CD14-positive monocyte (primary cell): ENCODE results near the gene ERGIC3. TPM values are rescaled to one million over a fixed set of nuclear protein-coding genes. Genes with fewer than 3 reads are reported as not detected.

Experiments used
- DNase-seq, 3 donors: peaks; one replicate each; pipeline ENCODE4 v3.0.0-alpha.2; 2011 to 2022
- H2AFZ ChIP-seq: 2 replicates; pipeline ENCODE4 v1.6.0; 2012; ENCODE audit warnings: mild to moderate bottlenecking, low read depth, low read length, inconsistent platforms; ENCODE audit not compliant: insufficient read depth, poor library complexity, severe bottlenecking
- H3K27ac ChIP-seq, 2 donors: 1 replicate in 1 of 2; 2 replicates in 1 of 2; pipeline ENCODE4 v1.5.1; 2012 to 2013; ENCODE audit warnings: low read length in 2 of 2, control low read depth in 1 of 2, inconsistent platforms in 1 of 2, low read depth in 1 of 2, mild to moderate bottlenecking in 1 of 2
- H3K27me3 ChIP-seq, 2 donors: one replicate each; pipeline versions ENCODE4 v1.6.0 to v1.6.1; 2011 to 2013; ENCODE audit warnings: low read length in 2 of 2; ENCODE audit not compliant: control insufficient read depth in 2 of 2, insufficient read depth in 2 of 2
- H3K36me3 ChIP-seq, 2 donors: replicated peaks in 1 of 2; 1 replicate in 1 of 2; 2 replicates in 1 of 2; pipeline versions ENCODE4 v1.5.1 to v1.6.1; 2012 to 2013; ENCODE audit warnings: low read length in 2 of 2, control low read depth in 1 of 2, inconsistent platforms in 1 of 2, mild to moderate bottlenecking in 1 of 2; ENCODE audit not compliant: insufficient read depth in 2 of 2, control insufficient read depth in 1 of 2
- H3K4me1 ChIP-seq, 2 donors: 1 replicate in 1 of 2; 2 replicates in 1 of 2; pipeline versions ENCODE4 v1.5.1 to v1.6.1; 2012 to 2013; ENCODE audit warnings: low read length in 2 of 2, control low read depth in 1 of 2, inconsistent platforms in 1 of 2, mild to moderate bottlenecking in 1 of 2, moderate library complexity in 1 of 2; ENCODE audit not compliant: insufficient read depth in 2 of 2, control insufficient read depth in 1 of 2
- H3K4me2 ChIP-seq: replicated peaks from 2 replicates; pipeline ENCODE3; 2012; ENCODE audit warnings: low read length, moderate library complexity, mild to moderate bottlenecking; ENCODE audit not compliant: poor library complexity, severe bottlenecking; ENCODE audit errors: extremely low read depth
- H3K4me3 ChIP-seq, 3 experiments: fragments of 200-600 bp in 1 of 3; sonication (generic) in 1 of 3; replicated peaks in 1 of 3; 1 replicate in 2 of 3; 2 replicates in 1 of 3; pipeline ENCODE4 v1.5.1; 2011 to 2013; ENCODE audit warnings: low read length in 3 of 3, mild to moderate bottlenecking in 3 of 3, control low read depth in 2 of 3, low read depth in 2 of 3, inconsistent platforms in 1 of 3, moderate library complexity in 1 of 3
- H3K79me2 ChIP-seq: 2 replicates; pipeline ENCODE4 v1.6.0; 2012; ENCODE audit warnings: mild to moderate bottlenecking, control low read depth, inconsistent platforms, low read length, moderate library complexity; ENCODE audit not compliant: insufficient read depth
- H3K9ac ChIP-seq: 2 replicates; pipeline ENCODE4 v1.6.0; 2017; ENCODE audit warnings: low read length, mild to moderate bottlenecking; ENCODE audit not compliant: insufficient read depth, poor library complexity, severe bottlenecking
- H3K9me3 ChIP-seq, 2 donors: replicated peaks in 1 of 2; 1 replicate in 1 of 2; 2 replicates in 1 of 2; pipeline versions ENCODE4 v1.5.1 to v1.6.1; 2012 to 2013; ENCODE audit warnings: low read length in 2 of 2, control low read depth in 1 of 2; ENCODE audit not compliant: control insufficient read depth in 1 of 2, insufficient read depth in 1 of 2
- H4K20me1 ChIP-seq: 2 replicates; pipeline ENCODE4 v1.6.0; 2012; ENCODE audit warnings: mild to moderate bottlenecking, low read length, control low read depth, moderate library complexity; ENCODE audit not compliant: insufficient read depth
- H3K27ac Mint-ChIP-seq, 7 donors: one replicate each; pipeline ENCODE4 v1.8.0; 2020; ENCODE audit warnings: mild to moderate bottlenecking in 7 of 7, mixed read lengths in 7 of 7, moderate library complexity in 6 of 7, inconsistent platforms in 2 of 7
- H3K27me3 Mint-ChIP-seq, 3 donors: one replicate each; pipeline ENCODE4 v1.8.0; 2021 to 2022; ENCODE audit warnings: low read depth in 3 of 3, mild to moderate bottlenecking in 3 of 3, mixed read lengths in 3 of 3, moderate library complexity in 3 of 3, inconsistent platforms in 1 of 3
- H3K36me3 Mint-ChIP-seq, 2 donors: one replicate each; pipeline ENCODE4 v1.8.0; 2020; ENCODE audit warnings: mixed read lengths in 2 of 2, inconsistent platforms in 1 of 2, mild to moderate bottlenecking in 1 of 2
- H3K4me1 Mint-ChIP-seq: one replicate; pipeline ENCODE4 v1.8.0; 2020; ENCODE audit warnings: mild to moderate bottlenecking, mixed read lengths
- H3K4me3 Mint-ChIP-seq, 2 donors: one replicate each; pipeline ENCODE4 v1.8.0; 2020; ENCODE audit warnings: mild to moderate bottlenecking in 2 of 2, mixed read lengths in 2 of 2, moderate library complexity in 1 of 2
- H3K9me3 Mint-ChIP-seq, 7 donors: one replicate each; pipeline ENCODE4 v1.8.0; 2020 to 2022; ENCODE audit warnings: mixed read lengths in 7 of 7, mild to moderate bottlenecking in 6 of 7, moderate library complexity in 6 of 7, inconsistent platforms in 2 of 7
- WGBS: methylation state at CpG from one replicate; pipeline ENCODE4 v1.1.5; 2013; ENCODE audit warnings: missing lambda C conversion rate; ENCODE audit not compliant: insufficient coverage; 5-methylcytosine and 5-hydroxymethylcytosine counted together
- intact Hi-C, 2 donors: fragments of 100-400 bp; cut with micrococcal nuclease; formaldehyde crosslinking; loops; one replicate each; pipeline versions ENCODE4 v1.15.0 to v1.15.1; 2023
- polyA plus RNA-seq, 3 donors: library from polyadenylated mRNA; depleted of rRNA in 1 of 3; unstranded in 2 of 3; stranded (reverse) in 1 of 3; fragments of 300-500 nt in 2 of 3; fragments of >200 nt in 1 of 3; fragmentation: Illumina TruSeq in 2 of 3; gene quantifications; 1 replicate in 2 of 3; 2 replicates in 1 of 3; pipeline ENCODE4 v1.2.3, GENCODE V29; 2012 to 2021
- TF ChIP-seq, protein P1 (sequence below): fragments of 200-600 bp; IDR thresholded peaks from one replicate; pipeline ENCODE4 v1.8.0; 2022; ENCODE audit warnings: antibody characterized with exemption, mild to moderate bottlenecking

Gene ERGIC3
- polyA plus RNA-seq, 3 donors, result 128 to 371 (median 130) TPM

- TF ChIP-seq, protein P1, sequence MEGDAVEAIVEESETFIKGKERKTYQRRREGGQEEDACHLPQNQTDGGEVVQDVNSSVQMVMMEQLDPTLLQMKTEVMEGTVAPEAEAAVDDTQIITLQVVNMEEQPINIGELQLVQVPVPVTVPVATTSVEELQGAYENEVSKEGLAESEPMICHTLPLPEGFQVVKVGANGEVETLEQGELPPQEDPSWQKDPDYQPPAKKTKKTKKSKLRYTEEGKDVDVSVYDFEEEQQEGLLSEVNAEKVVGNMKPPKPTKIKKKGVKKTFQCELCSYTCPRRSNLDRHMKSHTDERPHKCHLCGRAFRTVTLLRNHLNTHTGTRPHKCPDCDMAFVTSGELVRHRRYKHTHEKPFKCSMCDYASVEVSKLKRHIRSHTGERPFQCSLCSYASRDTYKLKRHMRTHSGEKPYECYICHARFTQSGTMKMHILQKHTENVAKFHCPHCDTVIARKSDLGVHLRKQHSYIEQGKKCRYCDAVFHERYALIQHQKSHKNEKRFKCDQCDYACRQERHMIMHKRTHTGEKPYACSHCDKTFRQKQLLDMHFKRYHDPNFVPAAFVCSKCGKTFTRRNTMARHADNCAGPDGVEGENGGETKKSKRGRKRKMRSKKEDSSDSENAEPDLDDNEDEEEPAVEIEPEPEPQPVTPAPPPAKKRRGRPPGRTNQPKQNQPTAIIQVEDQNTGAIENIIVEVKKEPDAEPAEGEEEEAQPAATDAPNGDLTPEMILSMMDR, result no peak
- no peak overlapping the region for H2AFZ ChIP-seq
- H3K9ac ChIP-seq, result no peak overlapping the region
- Mint-ChIP-seq H3K4me3 (no peak overlapping the region), H3K9me3 (peaks cover 0 to 23% (median 17%) of the 10 kb centered on the region in 7 donors), H3K27me3 (peaks cover 5 to 6% (median 6%) of the 10 kb centered on the region in 3 donors), H3K4me1 (no peaks in the 10 kb centered on the region), H3K27ac (no peak overlapping the region), H3K36me3 (no peaks in the 10 kb centered on the region)
- H3K27ac ChIP-seq, result no peak overlapping the region
- WGBS, result no CpG with 5 or more reads among the region's 4 CpGs
- no peak overlapping the region for H3K4me2 ChIP-seq
- H3K9me3 ChIP-seq, result peaks cover 5 to 6% of the 10 kb centered on the region in 2 donors
- no peaks in the 10 kb centered on the region for H4K20me1 ChIP-seq
- no peaks in the 10 kb centered on the region for H3K36me3 ChIP-seq
- intact Hi-C loops, result no loop called here
- H3K79me2 ChIP-seq, result no peaks in the 10 kb centered on the region
- no peak for DNase-seq
- H3K4me1 ChIP-seq, result no peaks in the 10 kb centered on the region
- no peak overlapping the region for H3K4me3 ChIP-seq
- no peaks in the 10 kb centered on the region for H3K27me3 ChIP-seq
Observed at GRCh38 chr20:35575958-35576357, 34.1 kb downstream of the ERGIC3 start.

DNA sequence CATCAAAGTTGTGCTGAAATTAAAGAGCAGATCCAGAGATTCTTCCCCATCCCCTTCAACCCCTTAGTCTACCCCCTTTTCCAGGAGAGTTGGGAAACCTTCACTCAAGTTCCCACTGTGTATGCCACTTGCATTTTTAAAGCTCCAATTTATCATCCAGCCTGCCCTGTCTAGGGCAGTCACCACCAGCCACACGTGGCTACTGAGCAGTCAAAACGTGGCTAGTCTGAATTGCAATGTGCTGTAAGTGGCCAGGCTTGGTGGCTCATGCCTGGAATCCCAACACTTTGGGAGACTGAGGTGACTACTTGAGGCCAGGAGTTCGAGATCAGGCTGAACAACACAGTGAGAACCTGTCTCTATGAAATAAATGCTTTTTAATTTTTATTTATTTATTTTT is 34.9 kb downstream of the ERGIC3 start:
- Histone ChIP-seq H3K4me3 (no peak overlapping the region), H3K4me1 (no peaks in the 10 kb centered on the region), H3K9me3 (peaks cover 5 to 8% of the 10 kb centered on the region in 2 donors), H2AFZ (no peak overlapping the region), H3K27ac (no peak overlapping the region), H3K4me2 (no peak overlapping the region), H4K20me1 (no peaks in the 10 kb centered on the region), H3K36me3 (no peaks in the 10 kb centered on the region), H3K79me2 (no peaks in the 10 kb centered on the region), H3K9ac (no peak overlapping the region), H3K27me3 (no peaks in the 10 kb centered on the region)
- TF ChIP-seq, protein P1, result no peak
- no peaks in the 10 kb centered on the region for H3K4me1 Mint-ChIP-seq
- H3K27me3 Mint-ChIP-seq, result peaks cover 4 to 6% (median 5%) of the 10 kb centered on the region in 3 donors
- DNase-seq, result no peak
- intact Hi-C loops, result no loop called here
- peaks cover 0 to 24% (median 18%) of the 10 kb centered on the region in 7 donors for H3K9me3 Mint-ChIP-seq
- no peak overlapping the region for H3K4me3 Mint-ChIP-seq
- 86% methylated on average over 1 of the region's 3 CpGs for WGBS
- H3K36me3 Mint-ChIP-seq, result no peaks in the 10 kb centered on the region
- no peak overlapping the region for H3K27ac Mint-ChIP-seq
